GM15510 (cell line): ENCODE data around the gene TRIM62.

Experiments
- POLR2A ChIP-seq: IDR thresholded peaks from 3 replicates; pipeline ENCODE4 v1.6.1; 2011; ENCODE audit warnings: borderline replicate concordance; ENCODE audit not compliant: insufficient read length; ENCODE audit errors: extremely low read depth

TRIM62 gene

DNA sequence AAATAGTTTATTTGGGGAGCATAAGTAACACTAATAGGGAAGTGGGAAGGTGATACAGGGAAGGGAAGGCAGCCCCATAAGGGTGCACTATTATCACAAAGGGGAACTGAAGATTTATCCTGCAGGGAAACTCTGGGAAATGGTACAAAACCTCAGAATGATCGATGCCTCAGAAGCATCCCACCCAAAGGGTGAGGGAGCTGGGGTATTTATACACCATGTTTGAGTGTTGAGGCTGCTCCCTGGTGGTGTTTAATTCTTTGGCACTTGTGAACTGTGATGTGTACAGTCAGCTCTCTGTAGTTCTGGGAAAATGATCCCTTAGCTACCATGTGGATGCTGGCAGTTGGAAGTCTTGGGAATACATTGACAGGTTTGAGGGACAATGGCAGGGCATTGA, 5.1 kb upstream of the TRIM62 start:
- no peak for TF ChIP-seq POLR2A

- no peak for TF ChIP-seq POLR2A
Measured at GRCh38 chr1:33185541-33185940, 3.7 kb upstream of the TRIM62 start.

GRCh38 chr1:33183306-33183705, 1.5 kb upstream of the TRIM62 start:
- TF ChIP-seq POLR2A, result no peak

GRCh38 chr1:33182896-33183295, 1.1 kb upstream of the TRIM62 start:
- no peak for TF ChIP-seq POLR2A

DNA sequence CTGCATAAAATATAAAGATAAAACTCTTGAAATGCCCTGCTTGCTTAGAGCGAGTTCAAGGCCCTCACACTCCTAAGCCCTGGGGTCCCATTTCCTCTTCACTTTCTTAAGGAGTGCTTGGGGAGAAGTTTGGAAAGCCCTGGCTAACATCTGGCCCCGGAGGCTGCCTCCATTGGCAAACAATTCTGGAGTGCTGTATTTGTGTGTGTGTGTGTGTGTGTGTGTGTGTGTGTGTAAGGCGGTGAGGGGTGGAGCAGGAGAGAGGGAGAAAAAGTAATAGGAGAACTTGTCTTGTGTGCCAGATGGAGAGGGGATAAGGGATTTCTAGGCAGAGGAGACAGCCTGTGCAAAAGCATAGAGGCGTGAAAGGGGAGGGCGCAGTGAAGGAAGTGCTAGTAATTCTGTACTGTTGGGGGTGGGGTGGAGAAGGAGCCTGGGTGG, 578 bp upstream of the TRIM62 start:
- TF ChIP-seq POLR2A, result no peak

- TF ChIP-seq POLR2A, result no peak
Measured at GRCh38 chr1:33180911-33181890, 642 bp downstream of the TRIM62 start.

DNA sequence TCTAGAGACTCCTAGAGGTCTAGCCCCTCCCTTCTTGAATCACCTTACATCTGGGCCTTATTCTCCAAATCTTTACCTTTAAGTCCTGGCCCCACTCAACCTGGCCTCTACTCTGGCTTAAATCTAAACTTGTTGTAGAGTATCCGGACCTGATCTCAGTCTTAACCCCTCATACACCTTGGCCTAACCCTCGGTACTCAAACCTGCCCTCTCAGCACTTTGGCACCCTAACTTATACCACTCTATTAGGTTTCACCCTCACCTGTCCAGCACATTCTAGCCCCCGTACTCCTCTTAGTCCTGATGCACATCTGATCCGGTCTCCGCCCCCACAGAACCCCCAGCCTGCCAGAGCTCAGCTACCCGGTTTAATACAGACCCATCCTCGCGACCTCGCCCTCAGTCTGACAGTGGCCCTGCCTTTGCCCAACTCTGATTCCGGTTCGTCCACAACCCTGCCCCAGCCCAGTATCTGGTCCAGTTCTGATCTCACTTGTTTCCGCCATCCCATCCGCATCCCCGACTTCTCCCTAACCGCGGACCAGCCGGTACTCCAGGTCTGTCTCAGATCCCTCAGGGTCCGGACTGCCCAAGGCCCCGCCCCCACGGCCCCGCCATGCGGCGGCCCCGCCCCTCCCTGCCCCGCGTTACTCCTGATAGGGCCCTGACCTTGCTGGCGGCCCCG, 1.5 kb downstream of the TRIM62 start:
- no peak for TF ChIP-seq POLR2A

GRCh38 chr1:33178836-33179439, 2.9 kb downstream of the TRIM62 start:
- no peak for TF ChIP-seq POLR2A

- TF ChIP-seq POLR2A, result no peak
Measured at GRCh38 chr1:33177996-33178540, 3.8 kb downstream of the TRIM62 start.

- TF ChIP-seq POLR2A, result no peak
Measured at GRCh38 chr1:33176887-33177286, 5.0 kb downstream of the TRIM62 start.

GRCh38 chr1:33176362-33176850, 5.4 kb downstream of the TRIM62 start:
- TF ChIP-seq POLR2A, result no peak

GRCh38 chr1:33175865-33176264, 6.0 kb downstream of the TRIM62 start:
- no peak for TF ChIP-seq POLR2A

GRCh38 chr1:33173091-33173490, 8.8 kb downstream of the TRIM62 start:
- TF ChIP-seq POLR2A, result no peak

DNA sequence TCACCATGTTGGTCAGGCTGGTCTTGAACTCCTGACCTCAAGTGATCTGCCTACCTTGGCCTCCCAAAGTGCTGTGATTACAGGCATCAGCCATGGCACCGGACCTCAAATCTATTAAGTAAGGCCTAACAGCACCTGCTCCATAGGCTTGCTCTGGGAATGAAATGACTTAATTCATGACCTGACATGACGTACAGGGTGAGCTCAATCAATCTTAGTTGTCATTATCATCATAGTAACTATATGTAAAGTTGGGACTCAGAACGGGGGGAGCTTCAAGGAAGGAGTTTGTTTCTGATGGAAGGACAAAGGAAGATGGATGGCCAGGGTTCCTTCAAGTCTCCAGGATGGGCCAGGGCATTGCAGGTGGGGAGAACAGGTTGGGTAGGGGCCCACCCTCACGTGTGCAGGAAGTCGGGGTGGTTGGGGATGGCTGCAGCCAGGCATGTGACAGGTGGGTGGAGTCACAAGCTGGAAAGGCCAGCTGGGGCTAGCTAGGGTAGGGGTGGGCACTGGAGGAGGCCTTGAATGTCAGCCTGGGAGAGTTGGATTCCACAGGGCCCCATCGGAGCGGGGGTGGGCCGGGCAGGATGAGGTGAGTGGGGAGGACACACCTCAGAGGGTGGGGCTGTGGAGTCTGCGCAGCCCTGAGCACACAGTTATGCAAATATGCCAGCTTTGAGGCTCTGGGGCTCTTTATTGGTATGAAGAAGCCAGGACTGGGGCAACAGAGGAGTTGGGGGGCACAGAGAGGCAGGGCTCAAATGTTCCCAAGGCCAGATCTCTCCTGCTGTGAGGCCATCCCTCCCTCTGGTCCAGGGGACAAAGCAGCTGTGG, 9.6 kb downstream of the TRIM62 start:
- TF ChIP-seq POLR2A, result no peak
